ENCODE results near the gene CERK. TPM values are rescaled to one million over a fixed set of nuclear protein-coding genes. Genes with fewer than 3 reads are reported as not detected.

The CERK gene
- total and polyA plus RNA-seq, 2 of the 8 experiments (the other 6 are each of a cell fraction or from before 2014, with no cell fraction given): 26.6 to 59.0 TPM

DNA sequence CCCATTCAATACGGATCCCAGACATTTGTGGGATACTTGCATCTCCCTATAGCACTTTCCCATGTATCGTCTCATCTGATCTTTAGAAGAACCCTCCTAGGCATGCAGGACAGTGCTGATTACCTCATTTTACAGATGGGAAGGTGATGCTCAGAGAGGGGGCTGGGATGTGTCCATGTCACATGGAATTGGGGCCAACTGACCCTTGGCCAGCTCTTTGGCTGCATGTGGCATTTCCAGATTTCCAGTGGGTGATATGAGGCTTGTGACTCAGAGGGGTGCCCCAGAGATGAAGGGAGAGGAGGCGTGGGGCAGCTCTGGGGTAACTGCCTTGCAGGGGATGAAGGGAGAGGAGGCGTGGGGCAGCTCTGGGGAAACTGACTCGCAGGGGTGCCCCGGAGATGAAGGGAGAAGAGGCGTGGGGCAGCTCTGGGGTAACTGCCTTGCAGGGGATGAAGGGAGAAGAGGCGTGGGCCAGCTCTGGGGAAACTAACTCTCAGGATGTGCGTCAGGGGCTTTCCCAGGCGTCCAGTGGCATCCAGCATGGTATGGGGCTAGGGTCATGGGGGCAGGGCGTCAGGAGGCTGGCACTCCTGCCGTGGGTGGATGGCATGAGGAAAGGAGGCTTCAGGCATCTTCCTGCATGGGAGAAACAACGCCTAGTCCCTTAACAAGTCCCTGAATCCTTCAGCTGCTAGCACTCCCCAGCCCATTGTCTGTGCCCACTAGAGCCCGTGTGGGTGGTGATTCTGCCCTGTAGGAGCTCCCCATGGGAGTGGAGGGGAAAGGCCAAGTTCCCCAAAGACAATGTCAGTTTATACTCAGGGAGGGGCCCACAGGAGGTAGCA, 11.9 kb upstream of the CERK start:
- Histone ChIP-seq H3K9ac (replicated peaks in 1 of 4; ENCODE audit: extremely low read depth in 1 of 4, low read depth in 3 of 4, low read length in 3 of 4) (no peak overlapping the region), H3K23me2 (ENCODE audit: low read depth, low read length) (no peaks in the 10 kb centered on the region), H3K79me2 (ENCODE audit: control insufficient read depth in 1 of 2, insufficient read depth in 2 of 2, low read length in 2 of 2) (no peaks in the 10 kb centered on the region), H3K4me1 (replicated peaks in 1 of 4; ENCODE audit: control insufficient read depth in 3 of 4, insufficient read depth in 4 of 4, low read length in 3 of 4) (no peaks in the 10 kb centered on the region), H3K4me3 (ENCODE audit: extremely low read depth in 1 of 4, insufficient read depth in 2 of 4, low read depth in 3 of 4, low read length in 4 of 4) (no peak overlapping the region), H4K20me1 (replicated peaks in 1 of 2; ENCODE audit: control insufficient read depth in 1 of 2, insufficient read depth in 2 of 2, low read length in 2 of 2) (no peaks in the 10 kb centered on the region), H3K18ac (ENCODE audit: extremely low read depth, low read length) (no peak overlapping the region), H2AK5ac (ENCODE audit: low read depth, low read length) (no peak overlapping the region), H3K23ac (ENCODE audit: insufficient read length) (no peak overlapping the region), H4K91ac (replicated peaks; ENCODE audit: insufficient read length, low read length) (no peak overlapping the region), H3K79me1 (ENCODE audit: low read depth, low read length) (no peaks in the 10 kb centered on the region), H4K5ac (ENCODE audit: insufficient read length, low read depth, low read length) (no peak overlapping the region), H2BK12ac (ENCODE audit: low read depth, low read length) (no peak overlapping the region), H2AFZ (ENCODE audit: low read length) (no peak overlapping the region; the same call in 1 of the 2 replicates), H3K9me3 (ENCODE audit: insufficient read depth in 2 of 2, low read depth in 1 of 2, low read length in 1 of 2) (peaks cover 2 to 5% of the 10 kb centered on the region in 2 experiments; a peak in 2 of 4 replicates), H3K27ac (ENCODE audit: low read depth, low read length) (no peak overlapping the region), H3K56ac (replicated peaks; ENCODE audit: insufficient read length, low read depth, low read length) (no peak overlapping the region), H3K4me2 (ENCODE audit: insufficient read depth in 1 of 2, low read depth in 2 of 2, low read length in 2 of 2) (no peak overlapping the region), H2BK120ac (replicated peaks; ENCODE audit: low read depth, low read length) (no peak overlapping the region), H3K4ac (replicated peaks; ENCODE audit: insufficient read length, low read depth, low read length) (no peak overlapping the region), H2BK20ac (ENCODE audit: low read length) (no peak overlapping the region), H2BK15ac (ENCODE audit: low read length) (no peak overlapping the region), H3K27me3 (replicated peaks in 1 of 4; ENCODE audit: control insufficient read depth in 3 of 4, extremely low read depth in 1 of 4, insufficient read depth in 3 of 4, low read length in 3 of 4) (peaks cover 0 to 4% (median 2%) of the 10 kb centered on the region in 4 experiments; a peak in 5 of 7 replicates), H3K36me3 (ENCODE audit: control insufficient read depth in 2 of 4, insufficient read depth in 4 of 4, low read length in 3 of 4) (no peaks in the 10 kb centered on the region), H2BK5ac (ENCODE audit: low read depth, low read length) (no peak overlapping the region), H3K14ac (ENCODE audit: insufficient read length) (no peak overlapping the region), H4K8ac (ENCODE audit: extremely low read depth, insufficient read depth, low read length) (peak overlapping the region; percentile 85)
- DNase-seq (ENCODE audit: low read depth in 1 of 2, low spot score in 2 of 2): no peak
- FAIRE-seq: no peak
- 80% methylated on average over 12 of the region's 14 CpGs; no CpG with 5 or more reads in 1 of the 2 experiments for WGBS, 2 experiments (ENCODE audit: extremely low coverage in 1 of 2, insufficient coverage in 1 of 2, insufficient read length in 1 of 2, insufficient replicate concordance in 2 of 2, low coverage in 1 of 2, low lambda C conversion rate in 2 of 2, missing lambda C conversion rate in 1 of 2)
- ChIA-PET CTCF (ENCODE audit: partially characterized antibody) (interaction anchor here (0.7 to 2.9 kb wide), 6 partner anchors 9 to 54 kb away, joined by 3 to 15 read pairs (median 4); no protein-coding TSS in a partner anchor), POLR2A (ENCODE audit: partially characterized antibody) (interaction anchor here (1.2 to 4.4 kb wide), 2 partner anchors 9 to 12 kb away, joined by 3 to 25 read pairs; partner anchors contain the start of gene TBC1D22A)
- TF ChIP-seq HDAC2 (IDR thresholded peaks at IDR 0.05; ENCODE audit: borderline replicate concordance in 1 of 2, low read depth in 2 of 2, low read length in 2 of 2) (no peak), BCL11A (IDR thresholded peaks at IDR 0.05; ENCODE audit: low read depth in 2 of 2, low read length in 2 of 2) (no peak), CHD2 (IDR thresholded peaks at IDR 0.05; ENCODE audit: low read length) (no peak)
- TF ChIP-seq, protein P1, sequence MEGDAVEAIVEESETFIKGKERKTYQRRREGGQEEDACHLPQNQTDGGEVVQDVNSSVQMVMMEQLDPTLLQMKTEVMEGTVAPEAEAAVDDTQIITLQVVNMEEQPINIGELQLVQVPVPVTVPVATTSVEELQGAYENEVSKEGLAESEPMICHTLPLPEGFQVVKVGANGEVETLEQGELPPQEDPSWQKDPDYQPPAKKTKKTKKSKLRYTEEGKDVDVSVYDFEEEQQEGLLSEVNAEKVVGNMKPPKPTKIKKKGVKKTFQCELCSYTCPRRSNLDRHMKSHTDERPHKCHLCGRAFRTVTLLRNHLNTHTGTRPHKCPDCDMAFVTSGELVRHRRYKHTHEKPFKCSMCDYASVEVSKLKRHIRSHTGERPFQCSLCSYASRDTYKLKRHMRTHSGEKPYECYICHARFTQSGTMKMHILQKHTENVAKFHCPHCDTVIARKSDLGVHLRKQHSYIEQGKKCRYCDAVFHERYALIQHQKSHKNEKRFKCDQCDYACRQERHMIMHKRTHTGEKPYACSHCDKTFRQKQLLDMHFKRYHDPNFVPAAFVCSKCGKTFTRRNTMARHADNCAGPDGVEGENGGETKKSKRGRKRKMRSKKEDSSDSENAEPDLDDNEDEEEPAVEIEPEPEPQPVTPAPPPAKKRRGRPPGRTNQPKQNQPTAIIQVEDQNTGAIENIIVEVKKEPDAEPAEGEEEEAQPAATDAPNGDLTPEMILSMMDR (IDR thresholded peaks at IDR 0.05; ENCODE audit: control extremely low read depth in 1 of 3, insufficient read depth in 1 of 3, low read depth in 1 of 3, low read length in 3 of 3): no peak

Data from H1 (cell line).